Measurements from ENCODE around the gene FRMD5. TPM values are rescaled to one million over a fixed set of nuclear protein-coding genes. Genes with fewer than 3 reads are reported as not detected.

The FRMD5 gene
- total RNA-seq, 1 experiment from 2014 or later = 17.4 TPM

DNA sequence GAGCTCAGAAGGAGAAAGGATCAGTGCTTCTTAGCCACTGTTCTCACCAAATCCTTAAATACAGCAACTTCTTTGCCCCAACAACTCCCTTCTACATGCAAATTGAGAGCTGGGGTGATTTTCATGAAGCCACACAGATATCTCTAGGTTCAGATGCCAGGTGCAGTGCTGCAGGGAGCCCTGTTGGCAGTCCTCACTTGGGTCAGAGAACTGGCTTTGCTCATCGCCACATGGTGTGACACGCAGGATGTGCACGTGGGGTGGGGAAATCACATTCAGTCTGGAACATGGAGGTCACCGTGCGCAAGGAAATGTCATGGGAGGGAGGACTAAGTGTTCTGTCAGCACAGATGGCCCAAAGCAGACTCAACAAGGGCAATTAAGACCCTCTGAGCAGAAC is 264.5 kb downstream of the FRMD5 start:
- no peaks in the 10 kb centered on the region for H3K4me1 ChIP-seq
- POLR2A ChIA-PET = interaction anchor here (0.6 kb wide), 1 partner anchor 184 kb away, joined by 9 read pairs; the partner anchor contains the start of gene PDIA3
- Mint-ChIP-seq H3K27me3 (ENCODE audit: insufficient read depth, unreplicated experiment) (no peaks in the 10 kb centered on the region), H3K36me3 (ENCODE audit: insufficient read depth, unreplicated experiment) (peaks cover 9% of the 10 kb centered on the region), H3K27ac (ENCODE audit: unreplicated experiment) (no peak overlapping the region), H3K9me3 (ENCODE audit: unreplicated experiment) (no peaks in the 10 kb centered on the region), H3K4me3 (ENCODE audit: unreplicated experiment) (no peak overlapping the region), H3K4me1 (ENCODE audit: low read depth, unreplicated experiment) (peaks cover 10% of the 10 kb centered on the region)
- H3K4me3 ChIP-seq (ENCODE audit: low read depth, low read length) = no peak overlapping the region
- intact Hi-C loops (cut with micrococcal nuclease; ENCODE audit: unreplicated experiment) = no loop called here
- TF ChIP-seq, protein P1, sequence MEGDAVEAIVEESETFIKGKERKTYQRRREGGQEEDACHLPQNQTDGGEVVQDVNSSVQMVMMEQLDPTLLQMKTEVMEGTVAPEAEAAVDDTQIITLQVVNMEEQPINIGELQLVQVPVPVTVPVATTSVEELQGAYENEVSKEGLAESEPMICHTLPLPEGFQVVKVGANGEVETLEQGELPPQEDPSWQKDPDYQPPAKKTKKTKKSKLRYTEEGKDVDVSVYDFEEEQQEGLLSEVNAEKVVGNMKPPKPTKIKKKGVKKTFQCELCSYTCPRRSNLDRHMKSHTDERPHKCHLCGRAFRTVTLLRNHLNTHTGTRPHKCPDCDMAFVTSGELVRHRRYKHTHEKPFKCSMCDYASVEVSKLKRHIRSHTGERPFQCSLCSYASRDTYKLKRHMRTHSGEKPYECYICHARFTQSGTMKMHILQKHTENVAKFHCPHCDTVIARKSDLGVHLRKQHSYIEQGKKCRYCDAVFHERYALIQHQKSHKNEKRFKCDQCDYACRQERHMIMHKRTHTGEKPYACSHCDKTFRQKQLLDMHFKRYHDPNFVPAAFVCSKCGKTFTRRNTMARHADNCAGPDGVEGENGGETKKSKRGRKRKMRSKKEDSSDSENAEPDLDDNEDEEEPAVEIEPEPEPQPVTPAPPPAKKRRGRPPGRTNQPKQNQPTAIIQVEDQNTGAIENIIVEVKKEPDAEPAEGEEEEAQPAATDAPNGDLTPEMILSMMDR (IDR thresholded peaks at IDR 0.05; ENCODE audit: insufficient read depth in 1 of 2, low read depth in 1 of 2, low read length in 1 of 2, severe bottlenecking in 1 of 2, unreplicated experiment in 1 of 2) = no peak
- no peak for DNase-seq
- H3K27me3 ChIP-seq (replicated peaks; ENCODE audit: control insufficient read depth, insufficient read depth, low read length) = no peaks in the 10 kb centered on the region
- CTCF ChIA-PET = no interaction called here
- no peaks in the 10 kb centered on the region for H3K36me3 ChIP-seq (ENCODE audit: control insufficient read depth, insufficient read depth, low read length)
- no TSS peak for BruUV-seq (replicated peaks)
- H3K9me3 ChIP-seq = no peaks in the 10 kb centered on the region

DNA sequence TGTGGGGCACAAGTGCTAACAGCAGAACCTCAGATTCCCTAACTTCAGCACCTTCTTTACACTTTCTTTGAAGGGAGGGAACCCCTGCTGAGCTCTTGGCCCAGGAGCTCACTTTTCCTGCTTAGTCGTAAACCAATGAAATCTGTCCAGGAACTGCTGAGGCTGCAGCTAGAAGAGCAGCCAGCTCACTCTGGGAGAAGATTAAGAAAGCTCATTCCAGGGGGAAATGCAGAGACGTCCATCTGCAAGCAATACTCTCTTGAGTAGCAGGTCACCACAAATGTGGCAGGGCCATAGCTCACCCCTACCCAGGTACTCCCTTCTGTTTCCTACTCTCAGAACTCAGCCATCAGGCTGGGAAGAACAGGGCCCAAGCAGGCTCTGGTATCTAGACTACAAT is 265.0 kb downstream of the FRMD5 start:
- ChIA-PET POLR2A (interaction anchor here (0.6 kb wide), 1 partner anchor 184 kb away, joined by 9 read pairs; the partner anchor contains the start of gene PDIA3), CTCF (no interaction called here)
- no peak overlapping the region for H3K27ac Mint-ChIP-seq (ENCODE audit: unreplicated experiment)
- peaks cover 12% of the 10 kb centered on the region for H3K36me3 Mint-ChIP-seq (ENCODE audit: insufficient read depth, unreplicated experiment)
- DNase-seq = no peak
- no peaks in the 10 kb centered on the region for H3K36me3 ChIP-seq (ENCODE audit: control insufficient read depth, insufficient read depth, low read length)
- H3K4me1 Mint-ChIP-seq (ENCODE audit: low read depth, unreplicated experiment) = peaks cover 14% of the 10 kb centered on the region
- TF ChIP-seq, protein P1 (IDR thresholded peaks at IDR 0.05; ENCODE audit: insufficient read depth in 1 of 2, low read depth in 1 of 2, low read length in 1 of 2, severe bottlenecking in 1 of 2, unreplicated experiment in 1 of 2) = no peak
- intact Hi-C loops (cut with micrococcal nuclease; ENCODE audit: unreplicated experiment) = no loop called here
- no TSS peak for BruUV-seq (replicated peaks)
- no peaks in the 10 kb centered on the region for H3K9me3 ChIP-seq
- H3K27me3 Mint-ChIP-seq (ENCODE audit: insufficient read depth, unreplicated experiment) = no peaks in the 10 kb centered on the region
- no peak overlapping the region for H3K4me3 Mint-ChIP-seq (ENCODE audit: unreplicated experiment)
- no peaks in the 10 kb centered on the region for H3K27me3 ChIP-seq (replicated peaks; ENCODE audit: control insufficient read depth, insufficient read depth, low read length)
- H3K4me3 ChIP-seq (ENCODE audit: low read depth, low read length) = no peak overlapping the region
- H3K4me1 ChIP-seq = no peaks in the 10 kb centered on the region
- H3K9me3 Mint-ChIP-seq (ENCODE audit: unreplicated experiment) = no peaks in the 10 kb centered on the region

DNA sequence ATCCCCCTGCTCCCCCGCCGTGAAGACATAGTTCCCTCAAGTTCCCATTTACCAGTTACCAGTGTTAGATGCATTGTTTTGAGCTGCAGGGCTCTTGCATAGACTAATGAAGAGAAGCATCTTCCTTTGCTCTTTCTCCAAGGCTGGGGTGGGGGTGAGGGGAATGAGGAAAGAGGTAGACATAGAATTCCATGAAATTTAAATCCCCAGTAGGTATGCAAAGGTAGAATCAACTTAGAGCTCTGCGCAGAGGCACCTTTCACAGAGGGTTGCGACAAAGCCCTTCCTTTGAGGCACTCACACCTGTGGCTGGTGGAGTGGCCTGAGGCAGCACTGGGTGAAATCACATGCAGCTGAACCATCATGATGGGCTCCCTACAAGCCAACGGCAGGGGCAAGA is 266.9 kb downstream of the FRMD5 start:
- DNase-seq = no peak
- Mint-ChIP-seq H3K4me3 (ENCODE audit: unreplicated experiment) (no peak overlapping the region), H3K9me3 (ENCODE audit: unreplicated experiment) (no peaks in the 10 kb centered on the region), H3K36me3 (ENCODE audit: insufficient read depth, unreplicated experiment) (peaks cover 12% of the 10 kb centered on the region), H3K27me3 (ENCODE audit: insufficient read depth, unreplicated experiment) (no peaks in the 10 kb centered on the region), H3K4me1 (ENCODE audit: low read depth, unreplicated experiment) (peaks cover 14% of the 10 kb centered on the region), H3K27ac (ENCODE audit: unreplicated experiment) (no peak overlapping the region)
- no TSS peak for BruUV-seq (replicated peaks)
- ChIA-PET POLR2A (no interaction called here), CTCF (no interaction called here)
- TF ChIP-seq, protein P1 (IDR thresholded peaks at IDR 0.05; ENCODE audit: insufficient read depth in 1 of 2, low read depth in 1 of 2, low read length in 1 of 2, severe bottlenecking in 1 of 2, unreplicated experiment in 1 of 2) = no peak
- H3K27me3 ChIP-seq (replicated peaks; ENCODE audit: control insufficient read depth, insufficient read depth, low read length) = no peaks in the 10 kb centered on the region
- no peaks in the 10 kb centered on the region for H3K36me3 ChIP-seq (ENCODE audit: control insufficient read depth, insufficient read depth, low read length)
- H3K4me3 ChIP-seq (ENCODE audit: low read depth, low read length) = no peak overlapping the region
- intact Hi-C loops (cut with micrococcal nuclease; ENCODE audit: unreplicated experiment) = no loop called here
- H3K9me3 ChIP-seq = no peaks in the 10 kb centered on the region
- H3K4me1 ChIP-seq = no peaks in the 10 kb centered on the region
